ENCODE measurements around the gene AP3B1. TPM values are rescaled to one million over a fixed set of nuclear protein-coding genes. Genes with fewer than 3 reads are reported as not detected.
A peak's percentile ranks its signal among the peaks of the same experiment; 100 is the strongest.

The AP3B1 gene
- total RNA-seq, 1 donor from 2014 or later: 105 TPM

- no peaks in the 10 kb centered on the region for H3K9me3 Mint-ChIP-seq
Observed at GRCh38 chr5:78109891-78110324, 184.6 kb downstream of the AP3B1 start.

GRCh38 chr5:78108564-78108963 is 185.9 kb downstream of the AP3B1 start:
- Histone ChIP-seq H4K20me1 (ENCODE audit: low read depth) (no peaks in the 10 kb centered on the region), H3K4me1 (peaks cover 24% of the 10 kb centered on the region), H3K9ac (no peak overlapping the region), H3K4me2 (peak overlapping the region; percentile 20), H3K36me3 (peaks cover 7% of the 10 kb centered on the region), H3K27me3 (no peaks in the 10 kb centered on the region), H3K4me3 (no peak overlapping the region), H3K79me2 (ENCODE audit: low read depth) (no peaks in the 10 kb centered on the region), H3F3A (ENCODE audit: low read depth) (no peaks in the 10 kb centered on the region), H3K9me3 (ENCODE audit: low read depth) (no peaks in the 10 kb centered on the region), H2AFZ (replicated peaks) (no peak overlapping the region), H3K27ac (no peak overlapping the region)
- DNase-seq (ENCODE audit: low spot score): peak; percentile 17
- Mint-ChIP-seq H3K4me3 (no peak overlapping the region), H3K9me3 (no peaks in the 10 kb centered on the region), H3K27me3 (ENCODE audit: insufficient read depth, low read depth) (no peaks in the 10 kb centered on the region), H3K27ac (no peak overlapping the region), H3K4me1 (peaks cover 11% of the 10 kb centered on the region), H3K36me3 (peaks cover 9% of the 10 kb centered on the region)
- TF ChIP-seq, protein P1, sequence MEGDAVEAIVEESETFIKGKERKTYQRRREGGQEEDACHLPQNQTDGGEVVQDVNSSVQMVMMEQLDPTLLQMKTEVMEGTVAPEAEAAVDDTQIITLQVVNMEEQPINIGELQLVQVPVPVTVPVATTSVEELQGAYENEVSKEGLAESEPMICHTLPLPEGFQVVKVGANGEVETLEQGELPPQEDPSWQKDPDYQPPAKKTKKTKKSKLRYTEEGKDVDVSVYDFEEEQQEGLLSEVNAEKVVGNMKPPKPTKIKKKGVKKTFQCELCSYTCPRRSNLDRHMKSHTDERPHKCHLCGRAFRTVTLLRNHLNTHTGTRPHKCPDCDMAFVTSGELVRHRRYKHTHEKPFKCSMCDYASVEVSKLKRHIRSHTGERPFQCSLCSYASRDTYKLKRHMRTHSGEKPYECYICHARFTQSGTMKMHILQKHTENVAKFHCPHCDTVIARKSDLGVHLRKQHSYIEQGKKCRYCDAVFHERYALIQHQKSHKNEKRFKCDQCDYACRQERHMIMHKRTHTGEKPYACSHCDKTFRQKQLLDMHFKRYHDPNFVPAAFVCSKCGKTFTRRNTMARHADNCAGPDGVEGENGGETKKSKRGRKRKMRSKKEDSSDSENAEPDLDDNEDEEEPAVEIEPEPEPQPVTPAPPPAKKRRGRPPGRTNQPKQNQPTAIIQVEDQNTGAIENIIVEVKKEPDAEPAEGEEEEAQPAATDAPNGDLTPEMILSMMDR (IDR thresholded peaks at IDR 0.05): no peak
- no peak for TF ChIP-seq EZH2phosphoT487 (IDR thresholded peaks at IDR 0.05)
- no peak for TF ChIP-seq EZH2 (IDR thresholded peaks at IDR 0.05)

More at GRCh38 chr5:78109891-78110324, 184.6 kb downstream of the AP3B1 start:
- Mint-ChIP-seq H3K27me3 (ENCODE audit: insufficient read depth, low read depth) (no peaks in the 10 kb centered on the region), H3K36me3 (peaks cover 13% of the 10 kb centered on the region), H3K4me1 (peaks cover 4% of the 10 kb centered on the region), H3K4me3 (no peak overlapping the region), H3K27ac (no peak overlapping the region)
- H2AFZ ChIP-seq (replicated peaks): no peak overlapping the region
- no peaks in the 10 kb centered on the region for H3K79me2 ChIP-seq (ENCODE audit: low read depth)
- H3K36me3 ChIP-seq: peaks cover 7% of the 10 kb centered on the region
- H4K20me1 ChIP-seq (ENCODE audit: low read depth): no peaks in the 10 kb centered on the region
- no peaks in the 10 kb centered on the region for H3K27me3 ChIP-seq
- H3K4me1 ChIP-seq: peaks cover 36% of the 10 kb centered on the region
- H3K4me3 ChIP-seq: no peak overlapping the region
- no peak for DNase-seq (ENCODE audit: low spot score)
- no peak for TF ChIP-seq EZH2phosphoT487 (IDR thresholded peaks at IDR 0.05)
- TF ChIP-seq, protein P1 (IDR thresholded peaks at IDR 0.05): no peak
- no peak for TF ChIP-seq EZH2 (IDR thresholded peaks at IDR 0.05)
- H3K9ac ChIP-seq: no peak overlapping the region
- no peak overlapping the region for H3K27ac ChIP-seq
- no peak overlapping the region for H3K4me2 ChIP-seq
- H3K9me3 ChIP-seq (ENCODE audit: low read depth): no peaks in the 10 kb centered on the region
- H3F3A ChIP-seq (ENCODE audit: low read depth): peaks cover 6% of the 10 kb centered on the region

- Histone ChIP-seq H3K4me1 (peaks cover 3% of the 10 kb centered on the region), H3F3A (ENCODE audit: low read depth) (no peaks in the 10 kb centered on the region), H3K4me2 (no peak overlapping the region), H3K27ac (no peak overlapping the region), H3K36me3 (peaks cover 11% of the 10 kb centered on the region), H3K9ac (no peak overlapping the region), H3K79me2 (ENCODE audit: low read depth) (no peaks in the 10 kb centered on the region), H3K4me3 (no peak overlapping the region), H2AFZ (replicated peaks) (no peak overlapping the region), H3K27me3 (no peaks in the 10 kb centered on the region), H4K20me1 (ENCODE audit: low read depth) (no peaks in the 10 kb centered on the region), H3K9me3 (ENCODE audit: low read depth) (no peaks in the 10 kb centered on the region)
- H3K36me3 Mint-ChIP-seq: peaks cover 26% of the 10 kb centered on the region
- TF ChIP-seq EZH2phosphoT487 (IDR thresholded peaks at IDR 0.05): no peak
- TF ChIP-seq, protein P1 (IDR thresholded peaks at IDR 0.05): no peak
- TF ChIP-seq EZH2 (IDR thresholded peaks at IDR 0.05): no peak
- no peak for DNase-seq (ENCODE audit: low spot score)
- peaks cover 6% of the 10 kb centered on the region for H3K9me3 Mint-ChIP-seq
- H3K4me1 Mint-ChIP-seq: peaks cover 17% of the 10 kb centered on the region
- no peaks in the 10 kb centered on the region for H3K27me3 Mint-ChIP-seq (ENCODE audit: insufficient read depth, low read depth)
- H3K4me3 Mint-ChIP-seq: no peak overlapping the region
- H3K27ac Mint-ChIP-seq: no peak overlapping the region
Observed at GRCh38 chr5:78103232-78103918, 191.1 kb downstream of the AP3B1 start.
